Measurements from ENCODE around the gene DNHD1. TPM values are rescaled to one million over a fixed set of nuclear protein-coding genes. Genes with fewer than 3 reads are reported as not detected.

Gene DNHD1
- total RNA-seq, 2 donors from 2014 or later, result 11.5 to 31.4 TPM

- intact Hi-C loops (cut with DNase I), result no loop called here
- WGBS, result 22% methylated on average over 7 of the region's 7 CpGs
- no peaks in the 10 kb centered on the region for H3K9me3 ChIP-seq
- peak overlapping the region; percentile 67 to 70 for H3K4me3 ChIP-seq
- TF ChIP-seq POLR2A (IDR thresholded peaks at IDR 0.05), result no peak
- no peak for TF ChIP-seq CTCF (IDR thresholded peaks at IDR 0.05)
- TF ChIP-seq POLR2AphosphoS5 (IDR thresholded peaks at IDR 0.05), result no peak
- peaks cover 0 to 10% of the 10 kb centered on the region in 2 donors for H3K36me3 ChIP-seq
- peaks cover 7% of the 10 kb centered on the region for H3K4me1 ChIP-seq (replicated peaks)
- DNase-seq (ENCODE audit: low spot score), result no peak
- H3K27ac ChIP-seq, result peak overlapping the region; percentile 98 to 99
- H3K27me3 ChIP-seq (replicated peaks; ENCODE audit: insufficient read depth), result no peaks in the 10 kb centered on the region
Observed at GRCh38 chr11:6474413-6474792, 22.7 kb upstream of the DNHD1 start.

- Histone ChIP-seq H3K27me3 (replicated peaks; ENCODE audit: insufficient read depth) (no peaks in the 10 kb centered on the region), H3K36me3 (peaks cover 0 to 10% of the 10 kb centered on the region in 2 donors), H3K4me1 (replicated peaks) (peaks cover 11% of the 10 kb centered on the region), H3K27ac (peak overlapping the region; percentile 98 to 99), H3K4me3 (no peak overlapping the region), H3K9me3 (no peaks in the 10 kb centered on the region)
- TF ChIP-seq CTCF (IDR thresholded peaks at IDR 0.05), result no peak
- TF ChIP-seq POLR2AphosphoS5 (IDR thresholded peaks at IDR 0.05), result no peak
- no peak for TF ChIP-seq POLR2A (IDR thresholded peaks at IDR 0.05)
- WGBS, result 56% methylated on average over 3 of the region's 3 CpGs
- intact Hi-C loops (cut with DNase I), result no loop called here
- DNase-seq (ENCODE audit: low spot score), result no peak
Observed at GRCh38 chr11:6474806-6475500, 22.1 kb upstream of the DNHD1 start.

- Histone ChIP-seq H3K4me3 (no peak overlapping the region), H3K36me3 (peaks cover 0 to 10% of the 10 kb centered on the region in 2 donors), H3K27ac (peak overlapping the region; percentile 44 to 98), H3K9me3 (no peaks in the 10 kb centered on the region), H3K4me1 (replicated peaks) (peaks cover 18% of the 10 kb centered on the region), H3K27me3 (replicated peaks; ENCODE audit: insufficient read depth) (no peaks in the 10 kb centered on the region)
- peak; percentile 47 for DNase-seq (ENCODE audit: low spot score)
- TF ChIP-seq POLR2AphosphoS5 (IDR thresholded peaks at IDR 0.05) (peak; percentile 55), CTCF (IDR thresholded peaks at IDR 0.05) (no peak), POLR2A (IDR thresholded peaks at IDR 0.05) (no peak)
- intact Hi-C loops (cut with DNase I), result no loop called here
- WGBS, result 51% methylated on average over 5 of the region's 5 CpGs
Observed at GRCh38 chr11:6475936-6476335, 21.1 kb upstream of the DNHD1 start.

GRCh38 chr11:6476571-6476970, 20.5 kb upstream of the DNHD1 start:
- 94% methylated on average over 4 of the region's 4 CpGs for WGBS

More at GRCh38 chr11:6476571-6476970, 20.5 kb upstream of the DNHD1 start:
- peaks cover 0 to 10% of the 10 kb centered on the region in 2 donors for H3K36me3 ChIP-seq
- H3K27ac ChIP-seq, result peak overlapping the region; percentile 44 to 98
- no peaks in the 10 kb centered on the region for H3K27me3 ChIP-seq (replicated peaks; ENCODE audit: insufficient read depth)
- intact Hi-C loops (cut with DNase I), result no loop called here
- H3K4me3 ChIP-seq, result no peak overlapping the region
- no peak for DNase-seq (ENCODE audit: low spot score)
- H3K9me3 ChIP-seq, result no peaks in the 10 kb centered on the region
- TF ChIP-seq POLR2A (IDR thresholded peaks at IDR 0.05) (no peak), POLR2AphosphoS5 (IDR thresholded peaks at IDR 0.05) (no peak), CTCF (IDR thresholded peaks at IDR 0.05) (no peak)
- peaks cover 18% of the 10 kb centered on the region for H3K4me1 ChIP-seq (replicated peaks)

Measured in prostate gland (tissue), 2 donors.